GM12872 (cell line): ENCODE results near the gene SLAMF6.

ENCODE experiments used
- TF ChIP-seq, protein P1 (sequence below): IDR thresholded peaks from 3 replicates; pipeline ENCODE4 v1.5.1; 2011; ENCODE audit warnings: low read depth, mild to moderate bottlenecking, low read length, moderate library complexity; ENCODE audit not compliant: insufficient read depth

SLAMF6 gene

DNA sequence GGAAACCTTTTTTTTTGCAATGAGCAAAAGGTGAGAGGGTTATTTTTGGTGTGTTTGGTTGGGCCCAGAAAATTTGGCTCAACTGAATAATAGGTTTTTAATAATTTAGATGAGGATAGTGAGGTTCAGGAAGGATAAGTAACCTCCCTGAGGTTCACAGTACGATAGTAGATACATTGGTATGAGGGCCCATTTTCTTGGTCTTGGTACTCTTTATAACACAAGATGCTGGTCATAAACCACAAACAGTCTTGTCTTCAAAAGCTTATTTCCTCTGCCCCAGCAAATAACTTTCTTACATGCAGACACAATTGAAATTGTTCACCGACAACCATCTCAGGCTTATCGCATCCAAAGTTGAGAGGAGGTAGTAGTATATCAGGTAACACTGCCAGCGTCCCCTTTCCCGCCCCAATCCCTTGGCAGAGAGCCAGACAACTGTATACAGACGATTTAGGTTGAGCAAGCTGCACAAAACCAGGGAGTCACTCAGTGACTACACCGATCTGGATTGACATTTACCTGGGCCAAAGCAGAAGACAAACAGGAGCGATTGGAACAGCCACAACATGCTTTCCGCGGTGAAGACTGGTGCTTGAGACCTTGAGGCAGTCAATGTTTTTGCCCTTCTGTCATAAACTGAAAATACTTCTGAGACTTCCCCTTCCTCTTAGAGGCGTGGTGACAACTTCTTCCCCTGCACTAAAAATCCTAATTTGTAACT is at the start of gene SLAMF6:
Gene SLAMF6 (minus strand): TSS at position 634 of the 724 bp plus-strand sequence. CDS start 63 bp downstream, at position 571.
- TF ChIP-seq, protein P1, sequence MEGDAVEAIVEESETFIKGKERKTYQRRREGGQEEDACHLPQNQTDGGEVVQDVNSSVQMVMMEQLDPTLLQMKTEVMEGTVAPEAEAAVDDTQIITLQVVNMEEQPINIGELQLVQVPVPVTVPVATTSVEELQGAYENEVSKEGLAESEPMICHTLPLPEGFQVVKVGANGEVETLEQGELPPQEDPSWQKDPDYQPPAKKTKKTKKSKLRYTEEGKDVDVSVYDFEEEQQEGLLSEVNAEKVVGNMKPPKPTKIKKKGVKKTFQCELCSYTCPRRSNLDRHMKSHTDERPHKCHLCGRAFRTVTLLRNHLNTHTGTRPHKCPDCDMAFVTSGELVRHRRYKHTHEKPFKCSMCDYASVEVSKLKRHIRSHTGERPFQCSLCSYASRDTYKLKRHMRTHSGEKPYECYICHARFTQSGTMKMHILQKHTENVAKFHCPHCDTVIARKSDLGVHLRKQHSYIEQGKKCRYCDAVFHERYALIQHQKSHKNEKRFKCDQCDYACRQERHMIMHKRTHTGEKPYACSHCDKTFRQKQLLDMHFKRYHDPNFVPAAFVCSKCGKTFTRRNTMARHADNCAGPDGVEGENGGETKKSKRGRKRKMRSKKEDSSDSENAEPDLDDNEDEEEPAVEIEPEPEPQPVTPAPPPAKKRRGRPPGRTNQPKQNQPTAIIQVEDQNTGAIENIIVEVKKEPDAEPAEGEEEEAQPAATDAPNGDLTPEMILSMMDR = no peak

DNA sequence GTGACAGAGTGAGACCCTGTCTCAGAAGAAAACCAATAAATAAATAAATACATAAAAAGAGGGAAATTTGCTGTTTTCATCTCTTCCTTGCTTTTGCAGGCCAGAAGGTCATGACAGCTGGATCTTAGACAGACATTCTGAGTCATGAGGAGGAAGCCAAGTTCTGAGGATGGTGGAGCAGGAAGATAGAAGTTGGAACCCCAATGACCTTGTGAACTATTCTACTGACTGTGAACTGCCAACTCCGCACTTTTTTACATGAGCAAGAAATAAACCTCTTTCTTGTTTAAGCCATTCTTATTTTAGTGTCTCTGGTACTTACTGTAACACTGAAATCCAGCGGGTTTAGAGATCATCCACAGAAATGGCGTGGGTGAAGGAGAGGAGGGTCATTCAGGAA is 47.8 kb upstream of the SLAMF6 start:
- TF ChIP-seq, protein P1 = no peak

DNA sequence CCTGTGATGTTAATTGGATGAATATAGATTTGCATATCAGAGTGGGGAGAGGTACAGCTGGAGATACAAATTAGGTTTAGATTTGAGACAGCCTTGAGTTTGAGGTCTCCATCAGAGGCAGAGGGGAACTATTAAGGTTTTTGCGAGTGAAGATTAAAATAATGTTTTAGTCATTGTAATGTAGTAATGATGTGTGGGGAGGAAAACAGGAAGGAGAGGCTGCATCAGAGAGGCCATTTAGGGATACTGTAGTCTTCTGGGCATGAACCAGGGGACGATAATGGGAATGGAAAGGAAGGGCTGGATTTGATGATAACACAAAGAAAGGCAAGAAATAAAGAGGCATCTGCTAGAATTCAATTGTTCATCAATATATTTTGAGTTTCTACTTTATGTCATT is 46.8 kb upstream of the SLAMF6 start:
- TF ChIP-seq, protein P1 = no peak

DNA sequence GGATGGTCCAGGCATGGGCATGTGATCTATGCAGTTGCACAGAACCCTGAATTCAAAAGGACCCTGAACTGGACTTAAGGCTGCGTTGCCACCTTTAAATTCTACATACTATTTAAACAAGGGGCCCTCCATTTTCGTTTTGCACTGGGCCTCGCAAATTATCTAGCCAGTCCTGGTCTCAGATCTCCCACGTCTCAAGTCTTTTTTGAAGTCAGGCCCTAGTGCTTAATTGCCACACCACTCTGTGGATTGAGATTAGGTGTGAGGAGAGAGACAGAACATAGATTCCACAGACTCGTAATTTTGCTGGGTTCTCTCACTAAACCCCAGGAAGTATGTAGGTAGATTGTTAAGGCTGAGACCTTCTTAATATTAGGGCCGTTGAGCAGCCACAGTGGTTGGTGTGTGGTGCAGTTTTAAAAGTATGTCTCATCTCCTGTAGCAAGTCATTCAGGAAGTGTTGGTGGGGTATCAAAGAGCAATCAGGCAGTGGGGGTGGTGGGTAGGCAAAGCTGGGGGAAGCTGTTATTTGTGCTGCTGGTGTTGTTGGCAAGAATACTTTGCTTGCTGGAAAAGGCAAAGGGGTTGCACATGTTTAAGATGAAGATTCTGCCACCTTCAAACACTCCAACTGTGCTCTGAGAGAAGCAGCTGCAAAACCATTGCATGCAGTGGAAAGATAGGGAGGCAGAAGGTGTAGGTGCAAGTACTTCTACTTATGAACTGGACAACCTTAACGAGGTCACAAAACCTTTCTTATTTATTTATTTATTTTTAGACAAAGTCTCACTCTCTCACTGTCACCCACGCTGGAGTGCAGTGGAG is 45.0 kb upstream of the SLAMF6 start:
- TF ChIP-seq, protein P1 = no peak

DNA sequence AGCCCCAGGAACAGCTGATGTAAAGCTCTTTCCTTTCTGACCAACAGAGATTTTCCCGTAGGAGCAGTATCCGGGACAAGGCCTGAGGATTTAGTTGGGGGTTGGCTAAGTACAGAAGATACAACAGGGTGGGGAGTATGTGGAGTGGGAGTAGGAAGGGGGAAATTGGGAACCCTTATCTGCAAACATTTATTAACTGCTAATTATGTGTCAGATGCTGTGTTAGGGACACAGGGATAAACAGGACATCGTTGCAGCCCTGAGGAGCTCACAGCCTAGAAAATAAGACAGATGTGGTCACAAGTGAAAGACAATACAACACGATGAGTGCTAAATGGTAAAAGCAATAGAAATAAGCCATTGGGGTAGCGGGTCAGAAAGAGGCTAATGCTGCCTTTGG is 44.3 kb upstream of the SLAMF6 start:
- TF ChIP-seq, protein P1 = no peak

DNA sequence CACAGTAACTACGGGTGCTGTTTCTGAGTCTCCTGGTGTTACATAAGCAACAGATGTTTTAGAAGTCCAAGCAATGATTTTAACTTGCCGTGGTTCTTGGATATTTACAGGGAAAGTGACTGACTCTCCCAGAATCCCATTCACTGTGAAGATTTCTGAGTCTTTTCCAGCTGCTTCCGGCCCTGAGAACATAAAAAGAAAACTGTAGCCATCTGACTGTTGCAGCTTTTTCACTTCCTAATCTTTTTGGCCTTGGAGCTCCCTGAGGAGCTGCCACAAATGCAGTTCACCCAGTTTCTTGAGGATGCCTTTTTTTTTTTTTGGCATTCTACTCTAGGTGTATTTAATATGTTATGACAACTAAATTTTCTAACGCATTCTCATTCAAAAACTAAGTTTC is 42.5 kb upstream of the SLAMF6 start:
- TF ChIP-seq, protein P1 = no peak

DNA sequence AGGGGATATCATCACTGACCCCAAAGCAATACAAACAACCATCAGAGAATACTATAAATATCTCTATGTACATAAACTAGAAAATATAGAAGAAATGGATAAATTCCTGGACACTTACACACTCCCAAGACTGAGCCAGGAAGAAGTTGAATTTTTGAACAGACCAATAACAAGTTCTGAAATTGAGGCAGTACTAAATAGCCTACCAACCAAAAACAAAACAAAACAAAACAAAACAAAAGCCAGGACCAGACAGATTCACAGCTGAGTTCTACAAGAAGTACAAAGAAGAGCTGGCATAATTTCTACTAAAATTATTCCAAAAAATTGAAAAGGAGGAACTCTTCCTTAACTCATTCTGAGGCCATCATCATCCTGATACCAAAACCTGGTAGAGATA is 37.8 kb upstream of the SLAMF6 start:
- TF ChIP-seq, protein P1 = no peak
